ENCODE measurements around the gene SALL4.

Gene SALL4

GRCh38 chr20:51733070-51733469, 69.3 kb downstream of the SALL4 start:
- in situ Hi-C loops (cut with HindIII; ENCODE audit: low sequenced_read_pairs) = no loop called here
- DNase-seq (ENCODE audit: low read depth) = no peak
- no peak overlapping the region for H3K4me3 ChIP-seq (ENCODE audit: low read depth, low read length)
- no peak for TF ChIP-seq CTCF (IDR thresholded peaks at IDR 0.05; ENCODE audit: low read depth, low read length, missing control alignments)
